UCSD-AML1 (cell line): ENCODE results near the gene C22orf39.
"Not testable (repeated sequence)": the region's sequence is repeated elsewhere in the genome, so short reads cannot be mapped to it uniquely, and the experiment has no call there.

ENCODE experiments used
- DNase-seq: peaks from one replicate; lab custom pipeline; 2025; ENCODE audit not compliant: unreplicated experiment; lab: John Stamatoyannopoulos, UW

The C22orf39 gene

GRCh38 chr22:19455033-19455432 lies 7.5 kb upstream of the C22orf39 start:
- no peak for DNase-seq

- no peak for DNase-seq
Measured at GRCh38 chr22:19454156-19454555, 6.6 kb upstream of the C22orf39 start.

- no peak for DNase-seq
Measured at GRCh38 chr22:19453718-19454117, 6.2 kb upstream of the C22orf39 start.

GRCh38 chr22:19451570-19451969 lies 4.1 kb upstream of the C22orf39 start:
- DNase-seq: no peak

- DNase-seq: no peak
Measured at GRCh38 chr22:19450363-19451175, 3.1 kb upstream of the C22orf39 start.

- DNase-seq: no peak
Measured at GRCh38 chr22:19449422-19449767, 1.9 kb upstream of the C22orf39 start.

- DNase-seq: no peak
Measured at GRCh38 chr22:19448739-19449421, 1.4 kb upstream of the C22orf39 start.

GRCh38 chr22:19448076-19448607 lies 631 bp upstream of the C22orf39 start:
- DNase-seq: no peak

GRCh38 chr22:19446603-19447329 lies 745 bp downstream of the C22orf39 start:
- no peak for DNase-seq

GRCh38 chr22:19445279-19445982 lies 2.1 kb downstream of the C22orf39 start:
- DNase-seq: not testable (repeated sequence)

- DNase-seq: no peak
Measured at GRCh38 chr22:19443544-19444211, 3.8 kb downstream of the C22orf39 start.

- DNase-seq: no peak
Measured at GRCh38 chr22:19442166-19442565, 5.3 kb downstream of the C22orf39 start.

GRCh38 chr22:19440411-19441195 lies 6.9 kb downstream of the C22orf39 start:
- DNase-seq: no peak

- no peak for DNase-seq
Measured at GRCh38 chr22:19438298-19438697, 9.2 kb downstream of the C22orf39 start.

- not testable (repeated sequence) for DNase-seq
Measured at GRCh38 chr22:19436444-19437161, 10.9 kb downstream of the C22orf39 start.

- DNase-seq: no peak
Measured at GRCh38 chr22:19434829-19435580, 12.5 kb downstream of the C22orf39 start.

GRCh38 chr22:19434401-19434800 lies 13.1 kb downstream of the C22orf39 start:
- no peak for DNase-seq

- peak; percentile 97 for DNase-seq
Measured at GRCh38 chr22:19432133-19432851, 15.2 kb downstream of the C22orf39 start, which contains the start of gene MRPL40. TSS of gene MRPL40 (plus strand) at chr22:19432545. CDS start at chr22:19432555, 10 bp downstream.
